Activated CD8-positive, alpha-beta memory T cell treated with anti-CD3 and anti-CD28 coated beads, Interleukin-2, amount 50 U/mL, for 1 hour (primary cell): ENCODE results near the gene FXYD5.

ENCODE experiments used
- DNase-seq: peaks from one replicate; pipeline ENCODE4 v3.0.0-alpha.2; 2020; ENCODE audit errors: extremely low read depth

Gene FXYD5

DNA sequence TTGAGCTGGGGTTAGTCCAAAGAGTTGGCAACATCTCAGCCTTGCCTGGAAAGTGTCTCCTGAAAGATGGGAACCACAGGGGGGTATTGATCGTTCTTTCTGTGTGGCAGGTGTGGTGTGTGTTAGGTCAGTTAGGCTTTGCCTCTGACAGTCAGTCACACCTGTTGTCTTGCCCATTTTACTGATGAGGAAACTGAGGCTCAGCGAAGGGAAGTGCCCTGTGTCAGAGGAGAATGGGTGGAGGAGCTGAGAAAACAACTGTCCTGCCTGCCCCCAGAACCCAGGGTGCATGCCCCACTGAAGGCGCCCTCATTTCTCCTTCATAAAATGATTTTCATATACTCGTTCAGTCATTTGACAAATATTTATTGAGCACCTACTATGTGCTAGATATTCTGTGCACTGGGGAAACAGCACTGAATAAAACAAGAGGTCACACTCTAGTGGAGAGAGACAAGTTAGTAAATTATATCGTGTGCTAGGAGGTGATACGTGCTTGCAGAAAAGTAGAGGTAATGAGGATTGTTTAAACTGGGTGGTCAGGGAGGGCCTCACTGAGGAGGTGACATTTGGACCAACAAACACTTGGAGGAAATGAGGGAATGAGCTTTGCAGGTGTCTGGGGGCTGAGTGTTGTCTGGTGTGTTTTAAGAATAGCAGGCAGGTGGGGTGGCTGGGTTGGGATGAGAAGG, 1.6 kb downstream of the FXYD5 start:
- DNase-seq, result no peak

DNA sequence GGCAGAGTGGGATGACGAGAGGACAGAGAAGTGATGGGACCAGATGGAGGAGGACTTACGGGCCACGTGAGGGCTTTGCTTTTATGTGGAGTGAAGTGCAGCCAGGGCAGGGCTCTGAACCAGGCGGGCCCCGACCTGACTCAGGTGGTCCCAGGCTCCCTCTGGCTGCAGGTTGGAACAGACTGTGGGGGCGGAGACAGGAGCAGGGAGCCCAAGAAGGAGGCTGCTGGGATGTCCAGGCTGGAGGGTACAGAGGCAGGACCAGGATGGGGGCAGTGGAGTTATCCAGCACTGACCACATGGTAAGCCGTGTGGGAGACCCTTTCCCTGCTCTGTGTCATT, 2.1 kb downstream of the FXYD5 start:
- no peak for DNase-seq

DNA sequence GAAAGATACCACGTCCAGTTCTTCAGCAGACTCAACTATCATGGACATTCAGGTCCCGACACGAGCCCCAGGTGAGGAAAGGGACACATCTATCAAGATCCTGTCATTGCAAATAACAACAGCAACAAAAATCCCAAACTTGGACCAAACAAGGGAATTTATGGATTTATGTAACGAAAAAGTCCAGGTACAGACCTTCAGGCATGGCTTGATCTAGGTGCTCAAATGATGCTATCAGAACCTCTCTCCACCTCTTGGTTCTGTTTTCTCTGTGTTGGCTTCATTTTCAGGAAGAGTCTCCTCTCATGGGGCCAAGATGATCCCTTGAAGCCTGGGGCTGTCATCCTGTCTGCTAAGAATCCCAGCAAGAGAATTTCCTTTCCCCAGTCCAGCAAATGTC, 2.9 kb downstream of the FXYD5 start:
- DNase-seq, result no peak

DNA sequence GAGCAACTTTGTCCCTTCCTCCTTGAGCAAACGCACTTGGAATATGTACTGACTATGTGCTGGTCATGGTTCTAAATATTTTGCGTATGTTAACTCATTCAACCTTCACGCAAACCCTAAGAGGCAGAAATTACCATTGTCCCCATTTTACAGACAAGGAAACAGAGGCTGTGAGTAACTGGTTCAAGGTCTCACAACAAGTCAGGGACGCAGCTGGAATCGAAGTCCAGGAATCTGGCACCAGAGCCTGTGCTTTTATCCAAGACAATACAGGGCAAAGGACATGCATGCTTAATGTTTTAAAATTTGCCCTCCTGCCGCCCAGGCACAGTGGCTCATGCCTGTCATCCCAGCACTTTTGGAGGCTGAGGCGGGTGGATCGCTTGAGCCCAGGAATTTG, 5.1 kb downstream of the FXYD5 start:
- no peak for DNase-seq

DNA sequence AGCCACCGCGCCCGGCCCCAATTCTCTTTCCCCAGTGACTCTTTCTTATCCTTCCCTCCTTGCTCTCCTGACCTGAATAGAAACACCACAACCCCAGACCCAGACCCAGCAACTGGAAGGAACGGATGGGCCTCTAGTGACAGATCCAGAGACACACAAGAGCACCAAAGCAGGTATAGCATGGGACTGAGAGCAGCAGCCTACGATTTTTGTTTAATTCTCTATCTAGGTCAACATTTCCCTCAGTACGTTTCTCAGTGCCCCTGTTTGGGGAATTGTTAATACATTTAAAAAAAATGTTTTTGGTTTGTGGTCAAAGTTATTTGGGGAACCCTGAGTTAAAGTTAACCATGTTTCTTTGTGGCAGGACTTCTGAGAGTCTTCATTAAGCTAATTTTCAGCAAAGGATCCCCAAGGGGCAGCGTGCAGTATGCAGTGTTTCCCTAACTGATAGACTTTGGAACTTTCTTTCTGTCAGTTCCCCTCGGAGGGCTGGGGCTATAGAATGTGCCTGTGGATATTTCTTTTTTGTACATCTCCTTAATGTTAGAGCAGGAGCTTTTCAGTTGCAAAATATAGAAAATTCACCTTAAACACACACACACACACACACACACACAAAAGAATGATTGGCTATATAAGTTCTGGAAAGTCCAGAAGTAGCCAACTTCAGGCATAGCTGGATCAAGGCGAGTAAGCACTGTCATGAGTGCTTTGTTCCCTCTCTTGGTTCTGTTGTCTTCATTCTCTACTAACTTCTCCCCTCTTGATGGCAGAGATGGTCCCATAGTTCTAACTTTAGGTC, 6.3 kb downstream of the FXYD5 start:
- no peak for DNase-seq

DNA sequence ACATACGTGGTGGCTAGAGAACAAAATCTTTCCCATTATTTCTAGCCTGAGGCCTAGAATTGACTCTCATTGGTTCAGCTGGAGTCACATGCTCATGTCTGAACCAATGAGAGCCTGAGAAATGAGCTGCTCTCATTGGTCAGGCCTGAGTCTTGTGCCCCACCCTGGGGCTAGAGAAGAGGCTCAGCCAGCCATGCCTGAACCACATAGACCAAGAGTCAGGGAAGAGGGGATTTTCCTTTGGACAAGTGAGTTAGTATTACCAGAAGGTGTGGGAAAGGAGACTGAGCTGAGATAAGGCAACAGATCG, 6.9 kb downstream of the FXYD5 start:
- DNase-seq, result no peak

DNA sequence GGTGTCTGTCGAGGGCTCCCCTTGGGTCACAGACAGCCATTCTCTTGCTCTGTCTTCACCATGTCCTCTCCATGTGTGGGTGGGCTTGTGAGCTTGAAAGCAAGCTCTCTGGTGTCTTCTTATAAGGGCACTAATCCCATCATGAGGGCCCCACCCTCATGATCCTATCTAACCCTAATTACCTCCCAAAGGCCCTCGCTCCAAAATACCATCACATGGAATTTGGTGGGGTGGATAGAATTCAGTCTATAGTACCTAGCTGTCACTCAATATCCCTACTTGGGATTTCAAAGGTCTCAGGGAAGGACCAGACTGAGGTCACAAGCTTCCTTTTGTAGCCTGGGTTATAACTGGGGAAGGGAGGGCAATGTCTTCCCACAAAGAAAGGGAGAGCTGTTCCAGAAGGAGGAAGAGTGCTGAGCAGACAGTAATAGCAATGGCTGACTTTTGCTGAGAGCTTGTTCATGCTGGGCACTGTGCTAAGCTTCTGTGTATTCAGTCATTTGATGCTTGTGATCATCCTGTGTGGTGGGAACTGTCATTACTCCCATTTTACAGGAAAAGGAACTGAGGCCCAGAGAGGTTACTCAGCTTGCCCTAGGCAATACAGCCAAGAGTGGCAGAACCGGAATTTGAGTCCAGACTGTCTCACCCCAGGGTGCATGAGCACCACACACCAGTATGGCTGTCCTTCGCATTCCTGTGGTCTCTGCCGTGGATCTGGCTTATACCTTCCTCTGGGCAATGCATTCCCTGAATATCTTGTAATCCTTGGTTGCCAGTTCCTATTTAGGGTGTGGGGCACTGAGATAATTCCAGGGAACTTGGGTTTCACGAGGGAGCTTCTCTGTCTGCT, 8.2 kb downstream of the FXYD5 start:
- no peak for DNase-seq

DNA sequence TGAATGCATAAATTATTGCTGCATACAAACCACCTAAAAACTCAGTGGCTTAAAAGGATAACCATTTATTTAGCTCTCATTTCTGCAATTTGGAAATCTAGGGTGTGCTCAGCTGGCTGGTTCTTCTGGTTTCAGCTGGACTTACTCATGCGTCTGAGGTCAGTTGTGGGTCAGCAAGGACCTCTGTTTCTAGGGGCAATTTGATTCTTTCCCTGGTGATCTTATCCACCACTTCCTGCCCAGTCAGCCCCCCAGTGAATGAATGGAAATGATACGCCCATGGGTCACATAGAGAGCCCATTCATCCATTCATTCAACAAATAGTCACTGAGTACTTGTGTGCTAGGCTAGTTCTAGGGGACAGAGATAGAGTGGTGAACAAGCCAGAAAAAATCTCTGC, 9.9 kb downstream of the FXYD5 start:
- DNase-seq, result no peak

DNA sequence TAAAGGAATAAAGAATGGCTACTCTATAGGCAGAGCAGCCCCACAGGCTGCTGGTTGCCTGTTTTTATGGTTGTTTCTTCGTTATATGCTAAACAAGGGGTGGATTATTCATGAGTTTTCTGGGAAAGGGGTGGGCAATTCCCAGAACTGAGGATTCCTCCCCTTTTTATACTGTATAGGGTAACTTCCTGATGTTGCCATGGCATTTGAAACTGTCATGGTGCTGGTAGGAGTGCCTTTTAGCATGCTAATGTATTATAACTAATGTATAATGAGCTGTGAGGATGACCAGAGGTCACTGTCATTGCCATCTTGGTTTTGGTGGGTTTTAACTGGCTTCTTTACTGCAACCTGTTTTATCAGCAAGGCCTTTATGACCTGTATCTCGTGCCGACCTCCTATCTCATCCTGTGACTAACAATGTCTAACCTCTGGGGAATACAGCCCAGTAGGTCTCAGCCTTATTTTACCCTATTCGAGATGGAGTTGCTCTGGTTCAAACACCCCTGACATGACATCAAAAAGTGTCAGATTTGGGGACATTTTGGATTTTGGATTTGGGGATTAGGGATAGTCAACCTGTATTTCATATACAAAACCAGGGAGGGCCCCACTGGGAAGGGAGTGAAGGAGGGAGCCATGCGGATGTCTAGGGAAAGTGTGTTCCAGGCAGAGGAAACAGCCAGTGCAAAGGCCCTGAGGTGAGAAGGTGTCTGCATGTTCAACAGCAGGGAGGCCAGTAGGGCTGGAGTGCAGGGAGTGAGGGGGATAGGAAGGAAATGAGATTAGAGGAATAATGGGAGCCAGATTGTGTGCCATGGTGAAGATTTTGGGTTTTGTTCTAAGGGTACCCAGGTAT, 10.9 kb downstream of the FXYD5 start:
- DNase-seq, result no peak

DNA sequence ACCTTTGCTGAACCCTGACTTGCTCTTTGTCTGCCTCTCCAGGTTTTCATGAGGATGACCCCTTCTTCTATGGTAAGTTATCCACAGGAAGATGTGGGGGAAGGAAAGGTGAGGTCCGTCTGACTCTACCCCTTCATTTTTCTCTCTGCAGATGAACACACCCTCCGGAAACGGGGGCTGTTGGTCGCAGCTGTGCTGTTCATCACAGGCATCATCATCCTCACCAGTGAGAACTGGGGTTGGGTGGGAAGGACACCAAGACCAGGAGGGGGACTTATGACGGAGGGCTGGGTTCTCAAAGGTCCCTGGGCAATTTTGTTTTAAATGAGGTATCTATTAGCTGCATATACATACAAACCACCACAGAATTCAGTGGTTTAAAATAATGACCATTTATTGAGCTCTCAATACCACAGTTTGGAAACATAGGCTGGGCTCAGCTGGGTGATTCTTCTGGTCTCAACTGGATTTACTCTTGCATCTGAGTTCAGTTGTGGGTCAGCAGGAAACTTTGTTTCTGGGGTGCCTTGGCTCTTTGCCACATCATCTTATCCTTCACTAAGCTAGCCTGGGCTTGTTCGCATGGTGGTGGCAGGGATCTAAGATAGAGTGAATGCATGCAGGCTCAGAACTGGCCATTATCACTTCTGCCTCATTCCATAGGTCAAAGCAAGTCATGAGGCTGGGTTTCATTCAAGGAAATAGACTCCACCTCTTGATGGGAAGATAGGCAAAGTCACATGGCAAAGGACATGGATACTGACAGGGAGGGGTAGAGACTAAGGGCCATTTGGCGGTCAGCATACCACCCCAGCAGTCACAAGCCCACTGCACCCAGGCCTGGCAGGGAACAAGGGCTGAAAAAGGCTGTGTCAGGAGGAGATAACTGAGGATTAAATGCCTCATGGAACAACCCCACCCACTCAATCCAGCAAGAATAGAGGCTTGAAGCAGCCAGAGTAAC, 11.8 kb downstream of the FXYD5 start:
- DNase-seq, result no peak

DNA sequence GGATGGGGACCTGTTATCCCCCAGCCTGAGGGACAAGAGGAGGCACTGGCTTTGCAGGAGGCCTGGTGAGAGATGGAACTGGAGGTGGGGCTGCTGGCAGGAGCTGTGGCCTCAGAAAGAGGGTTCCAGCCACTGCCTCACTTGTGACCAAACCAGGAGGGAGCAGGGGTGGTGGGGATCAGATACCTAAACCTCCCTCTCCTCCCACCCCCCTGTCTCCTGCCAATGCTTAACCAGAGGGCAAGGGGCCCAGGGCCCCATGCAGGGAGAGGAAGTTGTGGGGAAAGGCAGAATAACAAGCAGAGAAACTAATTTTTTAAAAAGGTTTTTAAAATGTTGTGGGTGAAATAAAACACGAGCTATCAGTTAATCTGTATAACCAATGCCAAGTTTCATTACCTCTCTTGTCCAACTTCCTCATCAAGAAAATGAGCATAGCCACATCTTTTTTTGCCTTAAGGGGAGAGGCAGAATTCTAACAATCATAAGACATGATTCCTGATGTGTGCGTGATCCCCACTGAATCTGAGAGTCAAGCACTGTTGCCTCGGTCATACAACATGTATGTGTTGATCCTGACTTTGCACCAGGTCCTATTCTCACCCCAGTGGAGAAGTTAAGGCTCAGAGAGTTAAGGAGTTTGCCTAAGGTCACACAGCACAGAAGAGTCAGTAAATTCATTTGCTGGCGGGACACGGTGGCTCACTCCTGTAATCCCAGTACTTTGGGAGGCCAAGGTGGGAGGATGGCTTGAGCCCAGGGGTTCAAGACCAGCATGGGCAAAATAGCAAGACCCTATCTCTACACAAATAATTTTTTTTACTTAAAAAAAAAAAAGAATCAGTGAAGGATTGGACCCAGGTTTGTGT, 12.9 kb downstream of the FXYD5 start:
- DNase-seq, result no peak

DNA sequence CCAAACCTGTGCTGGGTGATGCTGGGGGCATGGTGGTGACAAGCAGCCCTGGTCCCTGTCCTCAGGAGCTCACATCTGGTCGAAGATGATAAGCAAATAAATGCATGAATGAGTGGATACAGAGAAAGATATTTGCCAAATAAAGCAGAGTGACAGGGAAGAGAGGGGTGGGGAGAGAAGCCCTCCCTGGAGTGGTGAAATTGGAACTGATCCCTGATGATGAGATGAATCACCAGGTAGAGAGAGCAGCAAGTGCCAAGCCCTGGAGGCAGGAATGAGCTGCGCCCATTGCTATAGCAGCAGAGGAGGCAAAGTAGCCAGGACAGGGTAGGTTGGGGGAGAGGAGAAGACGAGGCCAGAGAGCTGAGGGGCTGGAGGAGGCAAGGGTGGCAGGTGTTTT, 13.7 kb downstream of the FXYD5 start:
- no peak for DNase-seq

DNA sequence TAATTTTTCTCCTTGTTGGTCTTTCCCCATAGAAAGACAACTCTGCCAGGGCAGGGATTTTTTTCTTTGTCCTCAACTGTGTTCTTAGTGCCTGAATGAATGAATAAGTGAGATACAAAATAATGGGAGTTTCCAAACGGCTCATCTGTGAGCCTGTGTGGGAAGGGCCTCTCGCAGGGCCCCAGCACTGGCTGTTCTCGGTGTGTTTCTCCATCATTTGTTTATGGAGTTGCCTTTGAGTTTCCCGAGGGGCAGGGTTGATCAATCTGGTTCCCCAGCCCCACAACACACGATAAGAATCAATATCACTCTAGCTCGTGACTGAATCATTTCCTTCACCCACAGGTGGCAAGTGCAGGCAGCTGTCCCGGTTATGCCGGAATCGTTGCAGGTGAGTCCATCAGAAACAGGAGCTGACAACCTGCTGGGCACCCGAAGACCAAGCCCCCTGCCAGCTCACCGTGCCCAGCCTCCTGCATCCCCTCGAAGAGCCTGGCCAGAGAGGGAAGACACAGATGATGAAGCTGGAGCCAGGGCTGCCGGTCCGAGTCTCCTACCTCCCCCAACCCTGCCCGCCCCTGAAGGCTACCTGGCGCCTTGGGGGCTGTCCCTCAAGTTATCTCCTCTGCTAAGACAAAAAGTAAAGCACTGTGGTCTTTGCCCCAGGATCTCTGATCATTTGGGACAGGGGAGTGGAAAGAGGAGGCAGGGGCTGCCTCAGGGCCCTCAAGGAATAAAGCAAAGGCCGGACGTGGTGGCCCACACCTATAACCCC, 14.9 kb downstream of the FXYD5 start:
- DNase-seq, result no peak

DNA sequence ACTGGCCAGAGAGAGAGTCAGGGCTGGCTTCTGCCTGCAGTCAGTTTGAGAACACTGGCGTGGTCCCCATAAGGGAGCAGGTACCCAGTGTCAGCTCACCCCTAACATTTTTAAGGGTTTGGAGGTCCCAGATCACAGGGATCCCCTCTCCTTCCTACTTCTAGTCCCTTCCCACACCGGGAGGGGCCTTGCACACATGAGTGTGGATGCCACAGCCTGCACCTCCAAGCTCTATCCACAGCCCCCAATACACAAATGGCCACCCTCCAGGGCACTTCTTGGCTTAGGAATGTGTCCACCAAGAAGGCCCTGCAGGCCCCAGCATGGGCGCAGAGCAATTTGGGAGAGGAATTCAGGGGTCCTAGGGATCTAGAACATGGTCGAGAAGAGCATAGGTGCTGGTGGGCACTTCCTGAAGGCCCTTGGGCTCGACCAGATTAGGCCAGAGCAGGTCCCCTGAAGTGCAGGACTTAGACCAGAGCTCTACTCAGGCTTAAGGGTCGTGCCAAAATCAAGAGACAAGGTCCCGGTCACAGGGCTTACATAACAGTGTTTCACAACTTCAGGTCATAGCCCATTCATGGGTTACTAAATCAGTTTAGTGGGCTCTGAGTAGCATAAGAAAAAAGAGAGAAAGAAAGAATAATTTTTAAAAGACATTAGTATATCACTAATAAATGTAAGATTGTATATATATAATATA, 16.0 kb downstream of the FXYD5 start:
- DNase-seq, result no peak

DNA sequence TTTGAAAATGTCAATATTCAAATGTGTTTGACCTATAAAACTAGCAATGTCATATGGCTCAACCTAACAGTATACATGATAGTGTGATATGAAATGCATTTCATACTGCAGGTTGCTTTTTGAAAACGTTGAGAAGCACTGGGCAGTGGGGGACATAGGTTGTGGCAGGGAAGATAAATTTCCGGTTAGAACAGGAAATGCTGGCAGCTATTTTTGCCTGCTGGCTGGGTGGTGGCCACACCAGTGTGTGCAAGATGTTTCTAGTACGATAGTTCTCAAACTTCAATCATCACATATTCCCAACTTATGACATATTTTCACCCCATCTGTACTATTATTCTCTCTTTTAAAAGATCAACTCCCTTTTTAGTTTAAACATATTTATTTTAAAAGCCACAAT, 17.2 kb downstream of the FXYD5 start:
- DNase-seq, result no peak

DNA sequence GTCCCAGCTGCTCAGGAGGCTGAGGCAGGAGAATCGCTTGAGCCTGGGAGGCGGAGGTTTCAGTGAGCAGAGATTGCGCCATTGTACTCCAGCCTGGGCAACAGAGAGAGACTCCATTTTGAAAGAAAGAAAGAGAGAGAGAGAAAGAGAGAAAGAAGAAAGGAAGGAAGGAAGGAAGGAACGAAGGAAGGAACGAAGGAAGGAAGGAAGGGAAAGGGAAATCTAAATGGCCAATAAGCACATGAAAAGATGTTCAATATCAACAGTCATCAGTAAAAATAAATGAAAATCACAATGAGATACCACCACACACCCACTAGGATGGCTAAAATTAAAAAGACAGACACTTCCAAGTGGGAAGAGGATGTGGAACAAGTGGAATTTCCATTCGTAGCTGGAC, 19.7 kb downstream of the FXYD5 start:
- no peak for DNase-seq

DNA sequence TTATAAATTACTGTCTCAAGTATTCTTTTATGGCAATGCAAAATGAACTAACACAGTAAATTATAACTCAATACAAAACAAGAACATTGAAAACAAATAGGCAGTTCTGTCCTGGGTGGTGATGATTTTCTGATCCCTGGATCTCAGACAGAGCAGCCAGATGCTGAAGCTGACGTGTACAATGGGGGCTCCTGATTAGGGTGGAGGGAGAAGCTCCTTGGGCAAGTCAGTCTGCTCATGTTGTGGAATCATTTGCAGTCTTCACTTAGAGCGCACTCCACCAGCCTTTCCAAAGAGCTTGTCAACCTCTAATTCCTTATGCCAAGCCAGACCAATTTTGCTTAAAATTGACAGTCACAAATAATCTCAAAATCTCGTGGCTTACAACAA, 21.6 kb downstream of the FXYD5 start:
- DNase-seq, result no peak
